ENCODE results near the gene TMEM190.

DNA sequence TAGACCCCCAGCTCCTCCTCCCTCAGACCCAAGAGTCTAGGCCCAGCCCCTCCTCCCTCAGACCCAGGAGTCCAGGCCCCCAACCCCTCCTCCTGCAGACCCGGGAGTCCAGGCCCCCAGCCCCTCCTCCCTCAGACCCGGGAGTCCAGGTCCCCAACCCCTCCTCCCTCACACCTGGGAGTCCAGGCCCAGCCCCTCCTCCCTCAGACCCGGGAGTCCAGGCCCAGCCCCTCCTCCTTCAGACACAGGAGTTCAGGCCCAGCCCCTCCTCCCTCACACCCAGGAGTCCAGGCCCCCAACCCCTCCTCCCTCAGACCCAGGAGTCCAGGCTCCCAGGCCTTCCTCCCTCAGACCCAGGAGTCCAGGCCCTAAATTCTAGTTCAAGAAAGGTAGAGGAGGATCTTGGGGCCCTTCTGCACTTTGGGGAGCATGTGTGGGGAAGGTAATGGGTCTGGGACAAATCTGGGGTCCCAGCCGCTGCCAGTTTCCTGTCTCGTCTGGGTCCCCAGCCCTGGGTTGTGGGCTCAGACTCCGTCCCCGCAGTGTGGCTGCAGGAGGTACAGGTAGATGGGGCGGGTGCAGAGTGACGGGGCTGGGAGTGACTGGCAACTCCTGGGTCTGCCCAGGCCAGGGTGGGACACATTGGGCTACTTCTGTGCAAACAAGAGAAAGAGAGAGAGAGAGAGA lies 3.2 kb upstream of the TMEM190 start:
- TF ChIP-seq CTCF (IDR thresholded peaks at IDR 0.05) (no peak), POLR2A (IDR thresholded peaks at IDR 0.05) (no peak)
